A673 (cell line): ENCODE results near the gene NFKBIA.

Experiments used
- CTCF ChIP-seq: fragments of 300-800, 200-600 bp; sonication (generic); conservative IDR thresholded peaks from 2 replicates; pipeline ENCODE4 v1.5.1; 2017; ENCODE audit warnings: low read depth, mild to moderate bottlenecking, antibody characterized with exemption, low read length, moderate library complexity, mixed read lengths
- EZH2 ChIP-seq: fragments of 200-600 bp; sonication (generic); IDR thresholded peaks from 2 replicates; pipeline ENCODE4 v1.6.1; 2017; ENCODE audit warnings: borderline replicate concordance, low read depth, mild to moderate bottlenecking, mixed read lengths, antibody characterized with exemption, low read length; ENCODE audit not compliant: poor library complexity, severe bottlenecking

- TF ChIP-seq CTCF (no peak), EZH2 (no peak)
Observed at GRCh38 chr14:35370969-35371368, 33.6 kb downstream of the NFKBIA start.
